A549 (cell line): Measurements from ENCODE around the gene ARHGAP26. TPM values are rescaled to one million over a fixed set of nuclear protein-coding genes. Genes with fewer than 3 reads are reported as not detected.
A peak's percentile ranks its signal among the peaks of the same experiment; 100 is the strongest.

Experiments used
- ATAC-seq, 2 experiments: fragments of 200-7000 bp in 1 of 2; fragments of >200 bp in 1 of 2; cut with Nextera tagmentation in 1 of 2; cut with Tn5 transposase in 1 of 2; 3 replicates each; pipeline versions ENCODE4 v1.8.0 to v1.9.1; 2018 to 2020; ENCODE audit warnings: mild to moderate bottlenecking in 1 of 2, moderate library complexity in 1 of 2
- CTCF ChIA-PET: fragments of 300-600 bp; sonication (Branson Sonifier 250); formaldehyde crosslinking; extraction: SDS; loops from one replicate; lab custom pipeline; 2021; ENCODE audit warnings: antibody characterized with exemption, inconsistent platforms; lab: Yijun Ruan, JAX
- POLR2A ChIA-PET: fragments of 350-600 bp; formaldehyde crosslinking; extraction: SDS; loops from one replicate; lab custom pipeline; 2021; ENCODE audit warnings: antibody characterized with exemption, inconsistent platforms; lab: Yijun Ruan, JAX
- DNase-seq, 2 experiments: peaks; one replicate each; pipeline versions ENCODE4 v3.0.0 to v3.0.0-alpha.2; 2011 to 2016; ENCODE audit warnings: low read depth in 1 of 2, low spot score in 1 of 2
- FAIRE-seq: peaks from 2 replicates; lab custom pipeline; 2011; peaks lifted over from hg19 to GRCh38; lab: Jason Lieb, UNC
- H3K27ac ChIP-seq, 2 experiments: fragments of >200 bp; sonication (Bioruptor Twin); formaldehyde crosslinking; 3 replicates each; pipeline ENCODE4 v1.5.1; 2016 to 2017
- H3K4me1 ChIP-seq: fragments of >200 bp; sonication (Bioruptor Twin); formaldehyde crosslinking; 3 replicates; pipeline ENCODE4 v1.6.1; 2016
- H3K4me2 ChIP-seq: fragments of >200 bp; sonication (Bioruptor Twin); formaldehyde crosslinking; 3 replicates; pipeline ENCODE4 v1.6.1; 2016
- H3K4me3 ChIP-seq: fragments of >200 bp; sonication (Bioruptor Twin); formaldehyde crosslinking; 3 replicates; pipeline ENCODE4 v1.5.1; 2016
- H3K9me3 ChIP-seq: fragments of >200 bp; sonication (Bioruptor Twin); formaldehyde crosslinking; 3 replicates; pipeline ENCODE4 v1.6.1; 2016
- CBX2 ChIP-seq: fragments of 200-600 bp; sonication (generic); IDR thresholded peaks from 2 replicates; pipeline ENCODE4 v1.6.1; 2016; ENCODE audit warnings: low read depth, mild to moderate bottlenecking, borderline replicate concordance
- CBX8 ChIP-seq: fragments of 200-600 bp; sonication (generic); IDR thresholded peaks from 2 replicates; pipeline ENCODE4 v1.6.1; 2016
- CHD4 ChIP-seq: fragments of 200-600 bp; sonication (generic); IDR thresholded peaks from 2 replicates; pipeline ENCODE4 v1.6.1; 2016; ENCODE audit warnings: antibody characterized with exemption, mild to moderate bottlenecking, borderline replicate concordance
- EHMT2 ChIP-seq: fragments of 200-600 bp; sonication (generic); IDR thresholded peaks from 2 replicates; pipeline ENCODE4 v1.6.1; 2016; ENCODE audit warnings: antibody characterized with exemption, low read depth, mild to moderate bottlenecking, moderate library complexity
- EP300 ChIP-seq, 2 experiments: fragments of >200 bp; sonication (Bioruptor Twin); formaldehyde crosslinking; IDR thresholded peaks; 2 replicates in 1 of 2; 3 replicates in 1 of 2; pipeline ENCODE4 v1.6.1; 2016 to 2017
- ESRRA ChIP-seq: fragments of 150-350 bp; IDR thresholded peaks from 2 replicates; pipeline ENCODE4 v1.6.1; 2014; ENCODE audit warnings: mild to moderate bottlenecking, low read length, borderline replicate concordance
- FOSL2 ChIP-seq, 2 experiments: fragments of 450-650 bp in 1 of 2; fragments of >200 bp in 1 of 2; sonication (Bioruptor Twin) in 1 of 2; formaldehyde crosslinking; IDR thresholded peaks; 2 replicates each; pipeline versions ENCODE4 v1.5.0 to v1.6.1; 2016 to 2020; ENCODE audit warnings: mild to moderate bottlenecking in 1 of 2, moderate library complexity in 1 of 2
- FOXS1 ChIP-seq: fragments of 250-450 bp; sonication (Bioruptor Pico); IDR thresholded peaks from 2 replicates; pipeline ENCODE4 v1.5.0; 2020; ENCODE audit warnings: mild to moderate bottlenecking, moderate library complexity
- GATA3 ChIP-seq: IDR thresholded peaks from 2 replicates; pipeline ENCODE4 v1.6.1; 2012; ENCODE audit warnings: borderline replicate concordance
- HDAC2 ChIP-seq: fragments of 200-600 bp; sonication (generic); IDR thresholded peaks from 2 replicates; pipeline ENCODE4 v1.6.1; 2016
- HEYL ChIP-seq: fragments of 250-450 bp; sonication (Bioruptor Pico); IDR thresholded peaks from 2 replicates; pipeline ENCODE4 v1.8.0; 2021; ENCODE audit warnings: mild to moderate bottlenecking, moderate library complexity
- HOXB5 ChIP-seq: fragments of 250-450 bp; sonication (Bioruptor Pico); IDR thresholded peaks from 2 replicates; pipeline ENCODE4 v1.5.0; 2020; ENCODE audit warnings: mild to moderate bottlenecking, moderate library complexity
- JUN ChIP-seq, 2 experiments: fragments of >200 bp; sonication (Bioruptor Twin); formaldehyde crosslinking; IDR thresholded peaks; 2 replicates in 1 of 2; 3 replicates in 1 of 2; pipeline ENCODE4 v1.6.1; 2016 to 2017
- KDM1A ChIP-seq: fragments of 200-600 bp; sonication (generic); IDR thresholded peaks from 2 replicates; pipeline ENCODE4 v1.6.1; 2016; ENCODE audit warnings: low read depth, mild to moderate bottlenecking
- MAFK ChIP-seq: fragments of 450-650 bp; IDR thresholded peaks from 2 replicates; pipeline ENCODE4 v1.6.1; 2014; ENCODE audit not compliant: partially characterized antibody
- MYC ChIP-seq: IDR thresholded peaks from 2 replicates; pipeline ENCODE4 v1.6.1; 2012; ENCODE audit warnings: mild to moderate bottlenecking, inconsistent platforms, low read length, improper control_type of control experiment, borderline replicate concordance
- POLR2AphosphoS2 ChIP-seq: conservative IDR thresholded peaks from 2 replicates; pipeline ENCODE4 v1.6.1; 2012; ENCODE audit warnings: low read length, improper control_type of control experiment, inconsistent platforms
- RAD21 ChIP-seq, 2 experiments: fragments of >200 bp in 1 of 2; sonication (Bioruptor Twin) in 1 of 2; formaldehyde crosslinking in 1 of 2; IDR thresholded peaks in 1 of 2; conservative IDR thresholded peaks in 1 of 2; 2 replicates in 1 of 2; 3 replicates in 1 of 2; pipeline ENCODE4 v1.6.1; 2012 to 2018; ENCODE audit warnings: inconsistent platforms in 1 of 2
- RCOR1 ChIP-seq: fragments of 150-350 bp; IDR thresholded peaks from 2 replicates; pipeline ENCODE4 v1.6.1; 2014; ENCODE audit warnings: antibody characterized with exemption, low read length, low read depth
- RFX5 ChIP-seq: fragments of 450-650 bp; IDR thresholded peaks from 2 replicates; pipeline ENCODE4 v1.7.1; 2014; ENCODE audit warnings: antibody characterized with exemption, mild to moderate bottlenecking, moderate library complexity
- RNF2 ChIP-seq: fragments of 200-600 bp; sonication (generic); IDR thresholded peaks from 2 replicates; pipeline ENCODE4 v1.6.1; 2016; ENCODE audit warnings: low read depth, mild to moderate bottlenecking, antibody characterized with exemption, moderate library complexity, borderline replicate concordance
- SREBF2 ChIP-seq: fragments of 450-650 bp; IDR thresholded peaks from 2 replicates; pipeline ENCODE4 v1.6.1; 2014; ENCODE audit warnings: mild to moderate bottlenecking, moderate library complexity
- TFCP2L1 ChIP-seq: fragments of 250-450 bp; sonication (Bioruptor Pico); IDR thresholded peaks from 2 replicates; pipeline ENCODE4 v1.5.0; 2021; ENCODE audit warnings: mild to moderate bottlenecking
- ZSCAN20 ChIP-seq: fragments of 250-450 bp; sonication (Bioruptor Pico); IDR thresholded peaks from 2 replicates; pipeline ENCODE4 v1.8.0; 2022; ENCODE audit warnings: mild to moderate bottlenecking, moderate library complexity
- WGBS: methylation state at CpG from one replicate; pipeline ENCODE4 v1.1.6; 2017; ENCODE audit errors: missing lambda C conversion rate; 5-methylcytosine and 5-hydroxymethylcytosine counted together
- polyA plus RNA-seq, 4 experiments: library from polyadenylated mRNA; depleted of rRNA in 3 of 4; stranded (reverse); fragments of >200 nt; fragmentation: RNase III in 1 of 4; extraction: RNeasy Plus Mini Kit Qiagen cat#74134 plus additional on column Dnase treatment in 1 of 4; gene quantifications; 2 replicates in 3 of 4; 3 replicates in 1 of 4; pipeline ENCODE4 v1.2.3, GENCODE V29; 2011 to 2017
- TF ChIP-seq, protein P1 (sequence below): fragments of 250-450 bp; sonication (Bioruptor Pico); IDR thresholded peaks from 2 replicates; pipeline ENCODE4 v1.5.0; 2021; ENCODE audit warnings: mild to moderate bottlenecking, moderate library complexity, borderline replicate concordance
- TF ChIP-seq, protein P2 (sequence below): IDR thresholded peaks from 2 replicates; pipeline ENCODE4 v1.6.1; 2012
- TF ChIP-seq, protein P3 (sequence below): fragments of >200 bp; sonication (Bioruptor Twin); formaldehyde crosslinking; IDR thresholded peaks from 3 replicates; pipeline ENCODE4 v1.5.1; 2016
- TF ChIP-seq, protein P4 (sequence below): fragments of >200 bp; sonication (Bioruptor Twin); formaldehyde crosslinking; IDR thresholded peaks from 2 replicates; pipeline ENCODE4 v1.6.1; 2016
- TF ChIP-seq, protein P5 (sequence below): fragments of 250-450 bp; sonication (Bioruptor Pico); IDR thresholded peaks from 2 replicates; pipeline ENCODE4 v1.5.0; 2020; ENCODE audit warnings: low read depth, mild to moderate bottlenecking, moderate library complexity
- TF ChIP-seq, protein P6 (sequence below): fragments of >200 bp; sonication (Bioruptor Twin); formaldehyde crosslinking; IDR thresholded peaks from 3 replicates; pipeline ENCODE4 v1.6.1; 2016

The ARHGAP26 gene
- polyA plus RNA-seq, 2 of the 4 experiments (the other 2 are of a cell fraction) = 6.6 to 19.1 TPM

DNA sequence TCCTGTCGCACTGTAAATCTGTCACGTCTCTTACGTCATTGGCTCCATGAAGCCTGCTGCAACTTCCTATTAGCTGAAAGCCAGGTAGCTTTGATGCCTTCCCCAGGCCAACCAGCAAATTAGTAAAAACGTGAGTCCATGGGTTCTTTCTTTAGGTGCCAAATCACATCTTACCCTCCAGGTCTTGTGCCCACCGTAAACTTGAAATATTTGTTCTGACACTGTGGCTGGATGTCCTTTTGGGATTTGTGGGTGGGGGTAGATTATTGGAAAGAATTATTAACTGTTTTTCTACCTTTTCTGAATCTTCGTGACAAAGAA, 460.5 kb downstream of the ARHGAP26 start:
- CTCF ChIA-PET = interaction anchor here (1.0 to 6.1 kb wide), 3 partner anchors 9 to 12 kb away, joined by 5 to 25 read pairs (median 6); no protein-coding TSS in a partner anchor
- peak overlapping the region in 1 of 2 experiments; percentile 39; a peak in 1 of 6 replicates for H3K27ac ChIP-seq
- no peak overlapping the region for H3K4me3 ChIP-seq

DNA sequence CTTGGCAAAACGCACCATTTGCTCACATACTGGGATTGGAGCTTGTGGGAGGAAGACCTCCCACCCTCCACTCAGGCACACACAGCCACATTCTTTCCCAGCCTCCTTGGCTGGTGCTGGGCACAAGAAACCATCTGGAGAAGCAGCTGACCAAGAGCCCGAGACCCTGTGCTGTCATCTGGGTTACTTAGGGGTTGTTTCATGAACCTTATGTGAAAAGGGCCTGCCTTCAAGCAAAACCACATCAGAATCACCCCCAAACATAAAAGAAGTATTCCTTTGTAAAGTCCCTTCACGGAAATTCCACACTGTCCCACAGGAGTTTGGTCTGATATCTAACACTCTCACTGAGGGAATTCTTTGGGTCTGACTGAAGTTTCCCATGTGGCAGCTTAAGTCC, 461.2 kb downstream of the ARHGAP26 start:
- POLR2A ChIA-PET = no interaction called here
- H3K4me2 ChIP-seq = no peak overlapping the region
- no peaks in the 10 kb centered on the region for H3K9me3 ChIP-seq
- 62% methylated on average over 3 of the region's 3 CpGs for WGBS
- H3K4me1 ChIP-seq = peaks cover 31% of the 10 kb centered on the region
- TF ChIP-seq MAFK (no peak), MYC (no peak), RNF2 (no peak), HOXB5 (no peak), FOSL2 (IDR thresholded peaks at IDR 0.05) (no peak), FOSL2 (CRISPR knock-in tag; IDR thresholded peaks at IDR 0.05) (no peak), RCOR1 (no peak), EP300 (IDR thresholded peaks at IDR 0.05) (no peak), JUN (IDR thresholded peaks at IDR 0.05) (no peak), KDM1A (no peak), CHD4 (no peak), GATA3 (no peak), TFCP2L1 (CRISPR knock-in tag) (no peak), RAD21 (conservative IDR thresholded peaks at IDR 0.05 in 1 of 2, IDR thresholded peaks at IDR 0.05 in 1 of 2) (no peak)
- TF ChIP-seq, protein P1, sequence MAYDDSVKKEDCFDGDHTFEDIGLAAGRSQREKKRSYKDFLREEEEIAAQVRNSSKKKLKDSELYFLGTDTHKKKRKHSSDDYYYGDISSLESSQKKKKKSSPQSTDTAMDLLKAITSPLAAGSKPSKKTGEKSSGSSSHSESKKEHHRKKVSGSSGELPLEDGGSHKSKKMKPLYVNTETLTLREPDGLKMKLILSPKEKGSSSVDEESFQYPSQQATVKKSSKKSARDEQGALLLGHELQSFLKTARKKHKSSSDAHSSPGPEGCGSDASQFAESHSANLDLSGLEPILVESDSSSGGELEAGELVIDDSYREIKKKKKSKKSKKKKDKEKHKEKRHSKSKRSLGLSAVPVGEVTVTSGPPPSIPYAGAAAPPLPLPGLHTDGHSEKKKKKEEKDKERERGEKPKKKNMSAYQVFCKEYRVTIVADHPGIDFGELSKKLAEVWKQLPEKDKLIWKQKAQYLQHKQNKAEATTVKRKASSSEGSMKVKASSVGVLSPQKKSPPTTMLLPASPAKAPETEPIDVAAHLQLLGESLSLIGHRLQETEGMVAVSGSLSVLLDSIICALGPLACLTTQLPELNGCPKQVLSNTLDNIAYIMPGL = no peak
- TF ChIP-seq, protein P2, sequence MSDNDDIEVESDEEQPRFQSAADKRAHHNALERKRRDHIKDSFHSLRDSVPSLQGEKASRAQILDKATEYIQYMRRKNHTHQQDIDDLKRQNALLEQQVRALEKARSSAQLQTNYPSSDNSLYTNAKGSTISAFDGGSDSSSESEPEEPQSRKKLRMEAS = no peak
- TF ChIP-seq, all 56 proteins: peak for 0
- H3K27ac ChIP-seq = peak overlapping the region in 1 of 2 experiments; percentile 22; a peak in 2 of 6 replicates
- FAIRE-seq (no peak), DNase-seq (no peak), ATAC-seq (no peak)
- CTCF ChIA-PET = interaction anchor here (1.2 to 6.1 kb wide), 3 partner anchors 8 to 33 kb away, joined by 3 to 25 read pairs (median 6); no protein-coding TSS in a partner anchor
- H3K4me3 ChIP-seq = no peak overlapping the region

More for the DNA sequence above, 460.5 kb downstream of the ARHGAP26 start:
- ATAC-seq (no peak), FAIRE-seq (no peak), DNase-seq (no peak)
- 92% methylated on average over 6 of the region's 6 CpGs for WGBS
- H3K4me1 ChIP-seq = peaks cover 31% of the 10 kb centered on the region
- POLR2A ChIA-PET = no interaction called here
- TF ChIP-seq MYC (no peak), RCOR1 (no peak), POLR2AphosphoS2 (no peak), FOXS1 (no peak), HEYL (CRISPR knock-in tag) (no peak), SREBF2 (no peak), RFX5 (no peak), ZSCAN20 (CRISPR knock-in tag) (no peak), CBX2 (no peak), ESRRA (no peak), HDAC2 (no peak), CBX8 (no peak), EHMT2 (no peak), GATA3 (no peak)
- TF ChIP-seq, protein P3, sequence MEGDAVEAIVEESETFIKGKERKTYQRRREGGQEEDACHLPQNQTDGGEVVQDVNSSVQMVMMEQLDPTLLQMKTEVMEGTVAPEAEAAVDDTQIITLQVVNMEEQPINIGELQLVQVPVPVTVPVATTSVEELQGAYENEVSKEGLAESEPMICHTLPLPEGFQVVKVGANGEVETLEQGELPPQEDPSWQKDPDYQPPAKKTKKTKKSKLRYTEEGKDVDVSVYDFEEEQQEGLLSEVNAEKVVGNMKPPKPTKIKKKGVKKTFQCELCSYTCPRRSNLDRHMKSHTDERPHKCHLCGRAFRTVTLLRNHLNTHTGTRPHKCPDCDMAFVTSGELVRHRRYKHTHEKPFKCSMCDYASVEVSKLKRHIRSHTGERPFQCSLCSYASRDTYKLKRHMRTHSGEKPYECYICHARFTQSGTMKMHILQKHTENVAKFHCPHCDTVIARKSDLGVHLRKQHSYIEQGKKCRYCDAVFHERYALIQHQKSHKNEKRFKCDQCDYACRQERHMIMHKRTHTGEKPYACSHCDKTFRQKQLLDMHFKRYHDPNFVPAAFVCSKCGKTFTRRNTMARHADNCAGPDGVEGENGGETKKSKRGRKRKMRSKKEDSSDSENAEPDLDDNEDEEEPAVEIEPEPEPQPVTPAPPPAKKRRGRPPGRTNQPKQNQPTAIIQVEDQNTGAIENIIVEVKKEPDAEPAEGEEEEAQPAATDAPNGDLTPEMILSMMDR = no peak
- TF ChIP-seq, protein P4, sequence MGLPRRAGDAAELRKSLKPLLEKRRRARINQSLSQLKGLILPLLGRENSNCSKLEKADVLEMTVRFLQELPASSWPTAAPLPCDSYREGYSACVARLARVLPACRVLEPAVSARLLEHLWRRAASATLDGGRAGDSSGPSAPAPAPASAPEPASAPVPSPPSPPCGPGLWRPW = no peak
- TF ChIP-seq, protein P5, sequence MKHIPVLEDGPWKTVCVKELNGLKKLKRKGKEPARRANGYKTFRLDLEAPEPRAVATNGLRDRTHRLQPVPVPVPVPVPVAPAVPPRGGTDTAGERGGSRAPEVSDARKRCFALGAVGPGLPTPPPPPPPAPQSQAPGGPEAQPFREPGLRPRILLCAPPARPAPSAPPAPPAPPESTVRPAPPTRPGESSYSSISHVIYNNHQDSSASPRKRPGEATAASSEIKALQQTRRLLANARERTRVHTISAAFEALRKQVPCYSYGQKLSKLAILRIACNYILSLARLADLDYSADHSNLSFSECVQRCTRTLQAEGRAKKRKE (CRISPR knock-in tag) = no peak
- TF ChIP-seq, protein P6, sequence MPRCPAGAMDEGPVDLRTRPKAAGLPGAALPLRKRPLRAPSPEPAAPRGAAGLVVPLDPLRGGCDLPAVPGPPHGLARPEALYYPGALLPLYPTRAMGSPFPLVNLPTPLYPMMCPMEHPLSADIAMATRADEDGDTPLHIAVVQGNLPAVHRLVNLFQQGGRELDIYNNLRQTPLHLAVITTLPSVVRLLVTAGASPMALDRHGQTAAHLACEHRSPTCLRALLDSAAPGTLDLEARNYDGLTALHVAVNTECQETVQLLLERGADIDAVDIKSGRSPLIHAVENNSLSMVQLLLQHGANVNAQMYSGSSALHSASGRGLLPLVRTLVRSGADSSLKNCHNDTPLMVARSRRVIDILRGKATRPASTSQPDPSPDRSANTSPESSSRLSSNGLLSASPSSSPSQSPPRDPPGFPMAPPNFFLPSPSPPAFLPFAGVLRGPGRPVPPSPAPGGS = no peak
- TF ChIP-seq, protein P2 = no peak
- no peak overlapping the region for H3K4me2 ChIP-seq
- no peaks in the 10 kb centered on the region for H3K9me3 ChIP-seq
